Lower lobe of right lung (tissue), 2 donors: ENCODE results near the gene RAPH1. TPM values are rescaled to one million over a fixed set of nuclear protein-coding genes. Genes with fewer than 3 reads are reported as not detected.

Experiments
- ATAC-seq, 2 donors: fragments of 200-7000 bp; cut with Tn5 transposase; one replicate each; pipeline ENCODE4 v1.9.1; 2020 to 2022; ENCODE audit warnings: mild to moderate bottlenecking in 2 of 2, moderate library complexity in 2 of 2
- DNase-seq: peaks from one replicate; pipeline ENCODE4 v3.0.0-alpha.2; 2020
- H3K27ac ChIP-seq: fragments of 200-600 bp; one replicate; pipeline ENCODE4 v1.8.0; 2022
- H3K27me3 ChIP-seq: fragments of 200-600 bp; one replicate; pipeline ENCODE4 v1.8.0; 2022; ENCODE audit warnings: low read depth
- H3K36me3 ChIP-seq: fragments of 200-600 bp; one replicate; pipeline ENCODE4 v1.8.0; 2022; ENCODE audit warnings: mild to moderate bottlenecking
- H3K4me1 ChIP-seq: fragments of 200-600 bp; one replicate; pipeline ENCODE4 v1.8.0; 2022
- H3K4me3 ChIP-seq: fragments of 200-600 bp; one replicate; pipeline ENCODE4 v1.8.0; 2022; ENCODE audit warnings: mild to moderate bottlenecking
- H3K9me3 ChIP-seq: fragments of 200-600 bp; one replicate; pipeline ENCODE4 v1.8.0; 2022
- CTCF ChIP-seq: fragments of 200-600 bp; IDR thresholded peaks from one replicate; pipeline ENCODE4 v1.8.0; 2022; ENCODE audit warnings: antibody characterized with exemption, mild to moderate bottlenecking
- intact Hi-C: fragments of 100-400 bp; cut with DNase I; formaldehyde crosslinking; loops from one replicate; pipeline ENCODE4 v1.11.0; 2022
- total RNA-seq: library from RNA; stranded (reverse); fragmentation: NEBNext Ultra II Directional; extraction: Animal tissue kit (Norgen Biotek cat#: 25700); gene quantifications from one replicate; pipeline ENCODE4 v1.2.1, GENCODE V29; 2021
- donor health status: DM: no; HTN: yes; CAD: no; lungs with severe emphysema.

Gene RAPH1
- total RNA-seq, 1 donor from 2014 or later = 63.8 TPM

GRCh38 chr2:203572316-203572715 lies 37.2 kb upstream of the RAPH1 start:
- H3K27ac ChIP-seq = no peak overlapping the region
- H3K4me1 ChIP-seq = no peaks in the 10 kb centered on the region
- H3K27me3 ChIP-seq = no peaks in the 10 kb centered on the region
- DNase-seq = no peak
- H3K4me3 ChIP-seq = no peak overlapping the region
- intact Hi-C loops = no loop called here
- no peak for ATAC-seq
- TF ChIP-seq CTCF = no peak
- H3K9me3 ChIP-seq = no peaks in the 10 kb centered on the region
- H3K36me3 ChIP-seq = no peaks in the 10 kb centered on the region

GRCh38 chr2:203569677-203570316 lies 34.7 kb upstream of the RAPH1 start:
- Histone ChIP-seq H3K4me3 (no peak overlapping the region), H3K27ac (no peak overlapping the region), H3K4me1 (no peaks in the 10 kb centered on the region), H3K9me3 (no peaks in the 10 kb centered on the region), H3K27me3 (no peaks in the 10 kb centered on the region), H3K36me3 (no peaks in the 10 kb centered on the region)
- intact Hi-C loops = no loop called here
- DNase-seq (no peak), ATAC-seq (peak in 1 of 2 donors; percentile 44)
- TF ChIP-seq CTCF = no peak

GRCh38 chr2:203567691-203568090 lies 32.6 kb upstream of the RAPH1 start:
- Histone ChIP-seq H3K36me3 (no peaks in the 10 kb centered on the region), H3K27me3 (no peaks in the 10 kb centered on the region), H3K4me3 (no peak overlapping the region), H3K9me3 (no peaks in the 10 kb centered on the region), H3K4me1 (no peaks in the 10 kb centered on the region), H3K27ac (no peak overlapping the region)
- no peak for TF ChIP-seq CTCF
- no peak for DNase-seq
- intact Hi-C loops = no loop called here
- ATAC-seq = no peak

DNA sequence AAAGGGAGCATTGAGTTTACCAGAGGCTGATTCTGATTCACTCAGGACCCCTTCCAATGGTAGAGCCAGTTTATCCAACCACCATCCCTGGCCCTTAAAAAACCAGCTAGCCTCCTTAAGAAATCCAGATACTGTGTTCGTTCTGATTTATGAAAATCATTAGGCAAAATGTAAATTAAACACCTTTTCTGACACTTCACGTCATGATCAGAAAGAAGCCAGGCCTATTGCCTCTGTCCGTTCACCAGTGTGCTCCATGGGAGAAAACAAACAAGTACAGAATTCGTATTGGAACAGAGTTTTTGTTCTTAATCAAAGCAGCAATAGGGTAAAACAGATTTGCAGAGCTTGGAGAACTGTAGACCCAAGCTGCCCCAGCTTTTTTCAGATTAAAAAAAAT lies 31.1 kb upstream of the RAPH1 start:
- ATAC-seq = no peak
- intact Hi-C loops = no loop called here
- Histone ChIP-seq H3K27ac (no peak overlapping the region), H3K9me3 (no peaks in the 10 kb centered on the region), H3K27me3 (no peaks in the 10 kb centered on the region), H3K4me3 (no peak overlapping the region), H3K36me3 (no peaks in the 10 kb centered on the region), H3K4me1 (peaks cover 5% of the 10 kb centered on the region)
- no peak for DNase-seq
- TF ChIP-seq CTCF = no peak

DNA sequence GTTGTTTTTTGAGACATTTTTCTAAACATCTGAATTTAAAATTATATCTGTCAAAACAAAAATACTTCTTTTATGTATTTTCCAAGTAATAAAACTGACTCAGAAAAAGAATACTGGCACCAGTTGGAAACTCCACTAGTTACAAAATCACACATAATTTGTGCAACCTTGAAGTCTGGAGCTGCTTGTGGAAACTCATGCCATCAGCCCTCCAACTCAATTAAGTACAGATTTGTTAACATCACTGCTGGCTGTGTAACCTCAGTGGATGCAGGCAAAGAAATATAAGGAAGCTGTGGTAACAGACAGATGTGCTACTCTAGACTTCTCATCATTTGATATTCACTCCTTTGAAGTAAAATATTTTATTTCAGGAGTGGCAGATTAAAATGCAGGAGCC lies 30.0 kb upstream of the RAPH1 start:
- Histone ChIP-seq H3K4me1 (peaks cover 5% of the 10 kb centered on the region), H3K27ac (no peak overlapping the region), H3K4me3 (no peak overlapping the region), H3K36me3 (no peaks in the 10 kb centered on the region), H3K9me3 (no peaks in the 10 kb centered on the region), H3K27me3 (no peaks in the 10 kb centered on the region)
- TF ChIP-seq CTCF = no peak
- intact Hi-C loops = no loop called here
- ATAC-seq = no peak
- no peak for DNase-seq
